Stimulated activated CD4-positive, alpha-beta T cell treated with anti-CD3 and anti-CD28 coated beads, Interleukin-1b, Interleukin-23, amount 100 ng/mL, for 1 hour (primary cell): ENCODE results near the gene PAK5.

Experiments used
- DNase-seq, 2 donors: peaks; one replicate each; pipeline ENCODE4 v3.0.0-alpha.2; 2020; ENCODE audit warnings: low read depth in 2 of 2

PAK5 gene

DNA sequence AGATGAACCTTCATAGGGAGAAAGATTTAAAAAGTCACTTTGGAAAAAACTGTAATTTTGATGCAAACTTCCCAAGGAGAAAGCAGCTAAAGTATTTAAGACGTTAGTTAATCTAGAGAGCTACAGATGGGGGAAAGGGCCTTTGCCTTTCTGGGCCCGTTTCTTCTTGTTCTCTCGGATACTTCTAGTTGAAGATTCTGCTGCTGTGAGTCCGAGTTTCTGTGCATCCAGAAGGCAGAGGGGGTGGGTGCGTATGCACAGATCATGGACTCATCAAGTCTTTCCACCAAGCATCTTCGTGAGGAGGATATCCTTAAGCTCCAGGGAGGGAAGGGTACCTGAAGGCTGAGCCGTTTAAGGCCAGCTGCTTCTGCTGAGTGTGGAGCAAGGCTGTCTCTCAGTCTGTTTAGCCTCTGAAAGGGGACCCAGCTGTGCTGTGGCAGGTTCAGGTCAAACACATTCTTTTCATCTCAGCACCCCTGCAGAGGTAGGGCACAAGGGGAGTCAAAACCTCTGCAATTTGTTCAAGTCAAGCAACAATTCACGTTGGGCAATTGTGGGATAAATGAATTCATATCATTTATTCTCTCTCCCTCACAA, 320.2 kb downstream of the PAK5 start:
- no peak for DNase-seq

DNA sequence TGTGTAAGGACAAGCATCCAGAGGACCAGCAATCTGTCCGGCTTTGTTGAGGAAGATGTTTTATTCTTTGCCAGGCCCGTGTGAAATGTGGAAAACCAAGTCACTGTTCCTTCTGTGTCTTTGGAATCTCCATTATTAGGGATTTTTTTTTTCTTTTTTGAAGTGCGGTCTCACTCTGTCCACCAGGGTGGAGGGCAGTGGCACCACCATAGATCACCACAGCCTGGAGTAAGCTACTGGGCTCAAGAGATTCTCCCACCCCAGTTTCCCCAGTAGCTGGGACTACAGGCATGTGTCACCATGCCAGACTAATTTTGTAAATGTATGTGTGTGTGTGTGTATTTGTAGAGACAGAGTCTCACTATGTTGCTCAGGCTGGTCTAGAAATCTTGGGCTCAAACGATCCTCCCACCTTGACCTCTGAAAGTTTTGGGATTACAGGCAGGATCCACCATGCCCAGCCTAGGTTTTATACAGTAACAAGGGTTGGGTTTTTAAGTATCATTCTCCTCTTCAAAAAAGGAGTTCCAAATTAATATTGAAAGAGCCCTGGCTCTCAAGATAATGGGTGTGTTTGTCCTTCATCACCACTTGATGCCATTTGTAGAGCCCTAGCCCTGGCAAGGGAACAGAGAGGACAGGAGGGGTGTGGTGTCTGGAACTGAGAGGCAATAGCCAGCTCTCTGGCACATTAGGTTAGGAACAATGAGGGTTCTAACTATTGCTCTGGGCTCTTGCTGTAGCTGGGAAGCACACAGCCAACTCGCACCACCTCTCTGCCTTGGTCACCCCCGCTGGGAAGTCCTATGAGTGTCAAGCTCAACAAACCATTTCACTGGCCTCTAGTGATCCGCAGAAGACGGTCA, 321.3 kb downstream of the PAK5 start:
- no peak for DNase-seq

DNA sequence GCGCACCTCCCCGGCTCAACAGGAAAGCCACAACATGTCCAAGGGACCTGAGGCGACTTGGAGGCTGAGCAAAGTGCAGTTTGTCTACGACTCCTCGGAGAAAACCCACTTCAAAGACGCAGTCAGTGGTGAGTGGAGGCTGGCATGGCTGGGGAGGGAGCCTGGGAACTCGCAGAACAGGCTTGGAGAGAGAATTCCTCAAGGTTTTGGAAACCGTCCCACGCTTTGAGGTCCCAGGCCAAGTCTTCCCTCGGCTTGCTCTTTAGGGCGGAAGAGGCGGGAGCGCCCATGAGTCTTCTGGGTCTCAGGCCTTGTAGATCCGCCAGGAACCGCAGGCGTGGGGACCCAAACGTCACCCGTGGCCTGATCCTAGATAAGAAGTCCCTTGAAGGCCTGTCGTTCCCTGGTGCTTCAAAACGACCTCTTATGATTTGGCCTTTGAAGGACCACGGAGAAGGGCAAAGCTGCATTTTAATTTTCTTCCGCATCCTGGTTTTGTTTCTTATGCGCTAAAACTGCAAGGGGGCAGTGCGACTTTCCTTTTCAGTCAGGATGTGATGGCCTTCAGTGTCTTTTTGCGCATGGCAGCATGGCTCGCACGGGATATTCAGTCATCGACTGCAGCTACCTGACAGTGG, 322.5 kb downstream of the PAK5 start:
- no peak for DNase-seq

DNA sequence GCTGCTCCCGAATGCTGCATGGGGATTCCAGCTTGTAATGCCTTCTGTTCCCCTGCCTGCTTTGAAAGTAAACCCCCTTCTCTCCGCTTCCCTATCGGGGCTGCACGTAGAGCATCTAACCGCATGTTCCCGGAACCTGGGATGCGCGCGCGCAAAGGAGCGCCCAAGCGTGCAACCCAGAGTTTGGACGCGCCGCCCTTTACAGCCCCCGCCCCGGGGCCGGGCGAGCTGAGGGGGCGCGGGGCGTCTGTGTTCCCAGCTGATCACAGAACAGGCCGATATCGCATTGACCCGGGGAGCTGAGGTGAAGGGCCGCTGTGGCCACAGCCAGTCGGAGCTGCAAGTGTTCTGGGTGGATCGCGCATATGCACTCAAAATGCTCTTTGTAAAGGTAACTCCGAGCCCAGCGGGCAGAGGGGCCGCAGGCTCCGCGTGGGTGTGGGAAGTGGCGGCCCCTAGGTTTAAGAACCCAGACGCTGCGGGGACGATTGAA, 323.1 kb downstream of the PAK5 start:
- DNase-seq: no peak

DNA sequence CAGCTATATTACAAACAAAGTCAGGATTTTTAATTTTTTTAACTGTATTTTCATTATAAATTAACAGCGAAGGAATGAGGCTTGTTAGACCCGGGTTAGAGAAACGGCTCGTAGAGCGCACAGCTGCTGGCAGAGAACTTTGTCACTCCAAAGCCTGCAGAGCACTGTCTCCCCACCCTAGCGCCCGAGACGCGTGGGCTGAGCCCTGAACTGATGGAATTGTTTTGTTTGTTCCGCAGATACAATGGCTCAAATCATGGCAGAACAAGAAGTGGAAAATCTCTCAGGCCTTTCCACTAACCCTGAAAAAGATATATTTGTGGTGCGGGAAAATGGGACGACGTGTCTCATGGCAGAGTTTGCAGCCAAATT, 323.7 kb downstream of the PAK5 start:
- no peak for DNase-seq

DNA sequence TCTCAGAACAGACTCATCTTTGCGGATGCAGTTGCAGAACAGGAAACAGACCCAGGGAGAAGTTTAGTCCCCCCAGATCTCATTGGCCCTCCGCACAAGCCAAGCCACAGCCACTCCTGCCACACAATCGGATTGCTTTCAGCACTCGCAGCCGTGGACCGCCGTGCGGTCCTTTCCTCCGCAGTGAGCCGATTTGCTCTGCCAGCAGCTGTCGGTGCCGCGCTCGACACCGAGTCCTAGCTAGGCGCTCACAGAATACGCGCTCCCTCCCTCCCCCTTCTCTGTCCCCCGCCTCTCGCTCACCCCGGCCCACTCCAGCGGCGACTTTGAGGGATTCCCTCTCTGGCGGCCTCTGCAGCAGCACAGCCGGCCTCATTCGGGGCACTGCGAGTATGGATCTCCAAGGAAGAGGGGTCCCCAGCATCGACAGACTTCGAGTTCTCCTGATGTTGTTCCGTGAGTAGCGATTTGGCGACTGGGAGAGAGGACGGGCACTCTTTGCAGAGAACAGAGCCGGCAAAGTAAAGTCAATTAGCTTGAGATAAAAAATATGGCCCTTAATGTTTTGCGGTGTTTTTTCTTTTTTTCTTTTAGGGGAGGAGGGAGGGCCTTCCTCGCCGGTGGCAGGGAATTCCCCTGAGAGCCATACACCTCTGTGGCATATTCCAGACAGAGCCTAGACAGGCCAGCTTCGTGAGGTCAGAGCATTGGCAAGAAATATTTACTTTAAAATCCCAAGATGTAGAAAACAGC, 324.2 kb downstream of the PAK5 start, which contains the start of gene LAMP5:
LAMP5 (plus strand) TSS at position 130 of the 753 bp plus-strand sequence; CDS start at position 393, 263 bp downstream.
- DNase-seq: no peak

DNA sequence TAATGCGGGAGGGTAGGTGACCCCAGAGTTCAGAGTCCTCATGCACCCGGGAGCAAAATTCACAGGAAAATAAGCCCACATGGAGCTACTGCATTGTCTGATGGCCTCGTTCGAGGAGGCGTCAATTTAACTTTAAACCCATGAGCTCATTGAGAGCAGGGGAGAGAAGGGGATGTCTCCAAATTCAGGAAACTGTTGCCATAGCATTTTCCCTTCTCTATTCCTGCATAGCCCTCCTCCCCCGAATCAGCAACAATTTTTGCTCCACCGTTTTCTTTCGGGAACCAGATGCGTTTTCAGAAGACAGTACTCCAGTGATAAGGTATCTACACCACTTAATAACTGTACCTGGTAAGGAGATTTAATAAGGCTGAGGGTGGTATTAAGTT, 324.8 kb downstream of the PAK5 start:
- no peak for DNase-seq

DNA sequence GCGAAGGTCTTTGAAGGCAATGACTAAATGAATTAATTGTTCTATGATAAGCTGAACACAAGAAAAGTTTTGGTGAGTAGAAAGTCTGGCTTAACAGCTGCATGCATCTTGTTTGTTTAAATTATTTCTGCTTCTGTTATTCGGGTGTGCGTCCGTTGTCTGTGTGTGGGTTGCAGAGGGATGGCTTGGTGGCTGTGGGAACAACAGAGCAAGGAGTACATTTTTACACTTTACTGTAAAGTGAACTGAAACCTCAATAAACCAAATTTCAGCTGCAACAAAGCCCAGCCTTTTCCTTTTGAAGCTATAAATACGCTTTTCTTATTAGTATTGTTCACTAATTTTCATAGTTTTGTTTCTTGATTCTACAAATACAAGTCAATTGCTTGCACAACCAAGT, 328.0 kb downstream of the PAK5 start:
- no peak for DNase-seq

DNA sequence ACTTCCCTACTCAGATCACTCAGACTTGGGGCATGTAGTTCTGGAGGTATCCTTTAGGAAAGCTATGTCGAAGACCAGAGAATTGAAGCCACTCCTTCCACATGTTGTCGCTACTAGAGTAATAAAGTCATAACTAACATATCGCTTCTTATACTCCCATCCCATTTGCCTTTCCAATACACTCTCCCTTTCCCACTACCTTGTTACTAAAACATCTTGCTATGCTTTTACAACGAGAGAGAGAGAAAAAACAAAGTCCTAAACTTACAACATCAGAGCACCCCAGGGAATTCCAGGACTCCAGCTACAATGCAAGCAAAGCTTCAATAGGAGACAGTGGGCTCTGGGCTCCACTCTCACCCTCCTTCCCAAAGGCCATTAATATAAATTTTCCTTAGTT, 329.6 kb downstream of the PAK5 start:
- DNase-seq: no peak

DNA sequence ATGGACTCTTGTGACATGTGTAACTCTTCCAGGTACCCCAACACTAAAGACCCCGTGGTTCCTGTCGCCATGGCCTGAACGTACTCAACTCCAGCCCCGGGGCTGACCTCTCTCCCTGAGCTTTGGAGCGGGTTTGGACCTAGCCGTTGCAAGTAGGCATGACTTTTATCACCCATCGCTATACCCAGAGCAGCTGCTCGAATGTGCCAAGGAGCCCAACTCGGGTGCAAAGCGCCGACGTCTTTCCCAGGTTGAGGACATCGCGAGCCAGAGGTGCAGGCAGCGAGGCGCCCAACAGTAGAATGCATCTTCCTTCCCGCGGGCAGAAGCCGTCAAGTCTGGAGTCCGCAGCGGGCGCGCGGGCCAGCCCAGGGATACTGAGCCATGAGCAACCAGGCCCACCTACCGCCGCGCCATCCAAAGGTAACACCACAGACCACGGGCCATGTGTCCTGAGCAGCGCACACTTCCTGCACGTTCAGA, 330.1 kb downstream of the PAK5 start:
- DNase-seq: no peak

DNA sequence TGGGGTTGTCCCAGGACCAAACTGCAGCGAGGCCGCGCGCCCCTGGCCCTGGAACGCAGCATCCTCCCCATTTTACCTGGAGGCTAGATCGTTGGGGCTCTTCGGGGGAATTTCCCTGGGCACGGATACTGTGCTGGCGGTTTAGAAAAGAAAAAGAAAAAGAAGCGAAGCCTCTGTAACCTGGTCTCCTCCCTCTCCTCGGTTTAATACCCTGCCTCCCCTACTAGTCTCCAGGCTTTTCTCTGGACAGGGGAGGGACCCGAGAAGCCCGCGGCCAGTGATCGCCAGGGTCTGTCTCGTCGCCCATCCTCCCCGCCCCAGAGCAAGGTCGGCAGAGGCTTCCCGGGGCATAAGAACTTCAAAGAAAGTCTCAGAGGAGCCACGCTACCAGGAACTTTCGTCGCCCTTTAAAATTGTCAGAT, 330.6 kb downstream of the PAK5 start:
- no peak for DNase-seq

DNA sequence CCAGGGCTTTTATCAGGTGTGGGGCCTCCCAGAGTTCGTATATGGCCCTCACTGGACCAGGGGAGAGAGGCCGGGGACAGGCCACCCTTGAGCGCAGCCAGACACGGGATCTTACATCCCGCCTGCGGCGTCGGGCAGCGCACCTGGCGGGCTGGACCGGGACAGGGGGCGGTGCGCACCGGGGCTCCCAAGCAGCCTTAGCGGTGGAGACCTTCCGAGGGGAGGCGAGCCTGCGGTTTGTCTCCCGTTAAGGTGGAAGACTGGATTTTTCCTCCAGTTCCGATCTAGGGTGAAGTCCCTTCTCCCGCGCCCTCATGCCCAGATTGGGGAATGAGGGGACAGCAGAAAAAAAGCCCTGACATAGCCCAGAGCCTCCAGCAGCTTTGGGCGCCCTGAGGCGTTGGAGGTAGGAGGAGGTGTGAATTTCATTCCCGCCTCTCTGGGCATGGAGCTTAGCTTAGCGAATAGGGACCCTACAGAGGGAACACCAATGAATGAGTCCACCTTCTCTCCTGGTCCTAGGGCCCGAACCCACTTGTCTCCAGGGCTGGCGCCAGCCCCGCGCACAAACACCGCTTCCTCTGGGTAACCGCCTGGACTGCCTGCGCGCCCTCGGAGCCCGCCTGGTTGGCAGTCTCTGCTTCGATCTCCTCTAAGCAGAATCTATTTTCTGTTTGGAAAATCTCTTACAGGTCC, 331.2 kb downstream of the PAK5 start:
- DNase-seq: no peak

DNA sequence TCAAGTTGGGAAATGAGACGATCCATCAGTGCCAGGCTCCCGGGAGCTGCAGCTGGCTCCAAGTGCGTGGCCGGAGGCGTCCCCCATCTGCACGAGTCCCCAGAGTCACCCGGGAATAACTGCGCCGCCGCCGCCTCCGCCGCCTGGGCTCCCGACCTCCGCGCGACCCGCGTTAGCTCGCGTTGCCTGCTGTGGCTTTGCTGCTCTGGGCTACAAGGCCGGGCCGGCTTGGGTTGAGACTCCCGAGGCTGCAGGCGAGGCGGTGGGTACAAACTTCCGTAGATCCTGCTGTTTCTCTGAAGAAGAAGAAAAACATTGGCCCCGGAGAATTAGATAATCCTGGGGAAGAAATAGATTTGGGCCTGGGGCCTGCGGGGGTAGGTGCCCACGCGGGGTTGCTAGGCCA, 331.9 kb downstream of the PAK5 start:
- DNase-seq: no peak

DNA sequence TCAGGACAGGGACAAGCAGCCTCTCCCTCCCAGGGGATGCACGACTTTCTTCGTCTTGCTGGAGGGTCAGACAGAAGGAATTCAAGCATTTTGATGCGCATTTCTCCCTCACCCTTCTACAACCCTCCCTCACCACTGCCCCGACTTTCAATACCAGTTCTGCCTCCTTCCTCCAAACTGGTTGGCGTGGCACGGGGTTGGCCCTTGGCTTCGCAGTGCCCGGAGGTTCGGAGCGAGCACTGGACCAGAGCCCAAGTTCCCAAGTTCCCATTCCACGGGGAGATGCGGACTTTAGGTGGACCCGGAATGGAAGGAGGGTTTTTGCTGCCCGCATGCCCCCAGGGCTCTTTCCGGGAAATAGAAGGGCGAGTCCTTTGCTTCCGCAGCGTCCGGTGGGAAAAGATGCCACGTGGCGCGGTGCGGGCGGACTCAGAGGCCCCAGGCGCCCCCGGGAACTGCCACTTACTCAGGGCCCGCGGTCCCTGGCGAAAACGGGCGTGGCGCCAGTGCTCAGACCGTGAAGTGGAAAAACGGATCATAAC, 332.5 kb downstream of the PAK5 start:
- no peak for DNase-seq

DNA sequence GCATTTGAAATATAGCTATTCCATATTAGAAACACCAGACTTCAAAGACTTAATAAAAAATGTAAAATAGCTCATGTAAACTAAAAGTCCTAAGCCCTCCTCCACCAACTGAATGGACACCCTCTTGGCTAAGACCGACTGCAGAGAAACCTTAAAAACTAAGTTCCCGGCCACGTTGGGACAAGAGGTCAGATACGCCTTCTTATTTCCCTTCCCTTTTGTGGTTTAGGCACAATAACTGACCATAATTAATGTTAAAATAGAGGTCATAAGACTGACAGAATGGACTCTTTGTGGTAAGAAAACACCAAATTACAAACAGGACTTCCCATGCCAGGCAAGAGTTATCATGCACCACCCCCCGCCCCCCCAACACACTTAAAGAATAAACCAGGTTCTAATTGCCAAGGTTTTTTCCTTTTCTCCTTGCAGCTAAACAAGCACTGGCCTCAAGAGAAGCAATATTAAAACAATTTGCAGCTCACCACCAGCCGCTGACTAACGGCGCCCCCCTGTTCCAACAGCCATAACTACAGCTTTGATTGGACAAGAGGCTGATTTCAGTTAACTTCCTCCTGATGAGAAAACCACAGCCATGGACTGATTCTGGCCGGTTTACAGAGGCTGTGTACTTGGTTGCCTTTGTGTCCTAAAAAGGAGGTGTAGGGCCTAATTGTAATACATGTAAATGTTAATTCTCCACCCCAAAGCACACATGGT, 335.2 kb downstream of the PAK5 start:
- no peak for DNase-seq

DNA sequence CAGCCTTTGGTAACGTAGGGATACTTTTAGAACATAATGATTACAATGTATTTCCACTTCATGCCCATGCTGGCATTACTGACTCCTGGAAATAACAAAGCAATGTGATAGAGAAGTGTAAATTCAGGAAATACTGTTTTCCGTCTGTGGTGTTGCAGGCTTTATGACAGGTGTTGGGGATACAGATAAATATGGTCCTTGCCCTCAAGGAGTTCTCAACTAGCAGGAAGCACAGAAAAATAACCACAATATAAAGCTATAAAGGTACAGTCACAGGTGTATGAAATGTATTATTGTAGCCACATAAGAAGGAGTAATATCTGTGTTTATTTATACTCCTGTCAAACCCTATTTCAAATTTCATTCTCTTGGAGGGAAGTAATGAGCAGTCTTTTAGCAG, 337.4 kb downstream of the PAK5 start:
- no peak for DNase-seq

DNA sequence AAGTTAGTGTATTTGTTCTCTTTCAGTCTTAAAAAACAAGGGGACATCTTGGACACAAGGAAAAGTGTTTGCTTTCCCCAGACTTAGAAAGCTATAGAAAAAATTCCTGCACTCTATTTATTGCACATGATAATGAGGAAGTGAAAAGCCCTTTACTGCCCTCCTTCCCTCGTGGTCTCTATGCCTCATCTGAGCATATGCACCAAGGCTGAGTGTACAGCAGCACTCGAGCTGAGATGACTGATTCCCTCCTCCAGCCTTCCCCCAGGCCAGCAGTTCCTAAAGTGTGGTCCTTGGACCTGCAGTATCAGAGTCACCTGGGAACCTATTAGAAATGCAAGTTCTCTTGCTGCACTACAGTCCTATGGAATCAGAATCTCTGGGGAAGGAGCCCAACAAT, 338.8 kb downstream of the PAK5 start:
- DNase-seq: no peak

DNA sequence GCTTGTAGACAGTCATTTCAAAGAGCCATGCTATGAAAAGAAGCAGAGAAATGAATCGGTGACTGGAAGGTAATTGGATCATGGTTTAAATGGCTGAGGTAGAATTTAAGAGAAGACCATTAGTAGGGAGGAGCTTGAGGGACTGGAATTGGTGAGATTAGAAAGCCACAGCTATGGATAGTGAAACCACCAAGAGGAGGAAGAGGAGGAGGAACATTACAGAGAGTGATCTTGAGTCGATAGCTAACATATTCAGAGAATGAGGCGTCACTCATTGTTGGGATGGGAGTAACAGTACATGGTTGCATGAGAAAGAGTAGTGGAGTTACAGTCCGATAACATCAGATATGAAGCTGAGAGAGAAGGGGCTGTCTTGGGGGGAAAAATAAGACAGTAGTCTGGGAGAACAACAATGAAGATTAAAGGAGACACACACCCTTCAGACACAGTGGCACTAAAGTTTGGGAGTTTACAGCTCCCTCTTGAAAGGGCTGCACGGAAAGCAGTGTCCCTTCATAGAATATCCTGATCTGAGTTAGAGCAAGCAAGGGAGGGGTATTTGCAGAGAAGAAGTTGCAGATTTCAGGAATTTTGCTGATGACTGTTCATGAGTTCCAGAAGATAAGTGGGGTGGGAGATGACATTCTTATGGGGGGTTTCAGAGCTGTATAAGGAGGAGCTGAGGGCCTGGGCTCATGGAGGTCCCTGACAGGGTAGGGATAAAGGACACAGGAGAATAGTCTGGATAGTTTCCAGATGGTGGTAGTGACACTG, 339.6 kb downstream of the PAK5 start:
- no peak for DNase-seq

DNA sequence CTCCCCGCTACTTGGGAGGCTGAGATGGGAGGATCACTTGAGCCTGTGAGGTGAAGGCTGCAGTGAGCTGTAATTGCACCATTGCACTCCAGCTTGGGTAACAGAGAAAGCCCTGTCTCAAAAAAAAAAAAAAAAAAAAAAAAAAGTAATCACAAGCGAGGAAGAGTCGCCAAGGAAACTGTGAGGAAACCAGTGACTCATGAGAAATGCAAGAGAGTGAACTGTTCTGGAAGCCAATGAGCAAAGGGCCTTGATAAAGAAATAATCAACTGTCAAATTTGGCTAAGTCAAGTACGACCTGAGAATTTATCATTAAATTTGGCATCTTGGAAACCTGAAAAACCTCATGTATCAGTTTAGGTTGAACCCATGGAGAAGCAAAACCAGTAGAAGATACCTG, 340.6 kb downstream of the PAK5 start:
- DNase-seq: no peak

DNA sequence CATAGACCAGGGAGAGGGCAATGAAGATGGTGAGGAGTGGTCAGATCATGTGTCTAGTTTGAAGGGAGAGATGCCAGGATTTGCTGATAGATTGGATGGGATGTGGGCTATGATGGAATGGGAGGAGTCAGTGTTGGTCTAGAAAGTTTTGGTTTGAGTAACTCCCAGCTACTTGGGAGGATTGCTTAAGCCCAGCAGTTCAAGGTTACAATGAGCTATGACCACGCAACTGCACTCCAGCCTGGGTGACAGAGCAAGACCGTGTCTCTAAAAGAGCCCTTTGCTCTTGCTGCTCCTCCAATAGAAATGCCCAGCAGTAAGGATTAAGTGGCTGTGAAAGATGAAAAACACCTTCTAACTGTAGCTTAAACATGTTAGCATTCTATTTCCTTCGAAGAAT, 342.7 kb downstream of the PAK5 start:
- no peak for DNase-seq
